GM12878 (cell line): ENCODE data around the gene ACSF2.

ENCODE experiments used
- FOXM1 ChIP-seq: IDR thresholded peaks from 2 replicates; pipeline ENCODE4 v1.6.1; 2012; ENCODE audit warnings: low read depth, mild to moderate bottlenecking, inconsistent platforms, low read length, moderate library complexity
- SRF ChIP-seq, 2 experiments: IDR thresholded peaks; 2 replicates each; pipeline ENCODE4 v1.6.1; 2011; ENCODE audit warnings: low read depth in 2 of 2, low read length in 2 of 2, mild to moderate bottlenecking in 1 of 2, moderate library complexity in 1 of 2
- TARDBP ChIP-seq: IDR thresholded peaks from 2 replicates; pipeline ENCODE4 v1.6.1; 2016; ENCODE audit warnings: borderline replicate concordance
- ZNF274 ChIP-seq: IDR thresholded peaks from one replicate; pipeline ENCODE4 v1.8.0; 2011; ENCODE audit not compliant: insufficient read length, insufficient read depth

DNA sequence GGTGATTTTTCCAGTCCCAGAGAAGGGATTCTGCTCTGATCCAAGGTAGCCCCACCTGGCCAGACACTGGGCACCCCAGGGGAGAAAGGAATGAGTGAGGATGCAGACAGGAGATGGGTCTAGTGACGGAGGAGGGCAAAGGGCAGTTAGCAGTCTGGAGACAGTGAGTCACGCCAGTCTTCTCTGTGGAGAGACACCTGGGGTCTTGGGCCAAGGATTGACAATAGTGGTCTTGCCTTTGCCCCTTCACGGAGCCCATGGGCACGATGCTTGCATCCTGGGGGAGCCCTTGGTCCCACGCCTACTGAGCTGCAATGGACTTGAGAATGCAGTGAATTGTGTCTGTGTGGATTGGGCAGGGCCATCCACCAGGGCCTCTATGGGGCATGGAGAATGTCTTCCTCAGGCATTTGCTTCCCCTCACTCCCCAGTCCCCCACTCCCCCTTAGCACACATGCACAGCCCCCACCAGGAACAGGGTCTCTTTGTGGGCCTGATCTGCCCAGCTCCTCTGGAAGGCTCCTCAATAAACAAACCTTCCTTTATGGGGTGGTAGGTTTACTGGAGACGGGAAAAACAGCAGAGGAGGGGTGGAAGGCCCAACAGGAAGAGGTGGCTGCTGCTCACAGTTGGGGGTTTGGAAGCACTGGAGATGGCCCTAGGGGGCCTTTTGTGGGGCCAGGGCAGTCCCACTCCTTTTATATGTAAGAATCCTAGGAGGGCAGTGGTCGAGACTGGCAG lies 41.3 kb downstream of the ACSF2 start:
- no peak for TF ChIP-seq FOXM1
- no peak for TF ChIP-seq ZNF274
- no peak for TF ChIP-seq SRF (IDR thresholded peaks at IDR 0.05; ENCODE audit: low read depth in 2 of 2, low read length in 2 of 2)
- TF ChIP-seq TARDBP = no peak
